HepG2 (cell line): ENCODE measurements around the gene EHBP1. TPM values are rescaled to one million over a fixed set of nuclear protein-coding genes. Genes with fewer than 3 reads are reported as not detected.

Experiments used
- ARHGAP35 ChIP-seq: sonication (generic); formaldehyde crosslinking; IDR thresholded peaks from 2 replicates; pipeline ENCODE4 v1.9.0; 2022; ENCODE audit warnings: mild to moderate bottlenecking, inconsistent platforms, moderate library complexity, missing genetic modification reagents, borderline replicate concordance
- ARNTL ChIP-seq: sonication (generic); formaldehyde crosslinking; IDR thresholded peaks from 2 replicates; pipeline ENCODE4 v1.4.0; 2020; ENCODE audit warnings: mild to moderate bottlenecking, missing genetic modification reagents
- GPN1 ChIP-seq: sonication (generic); formaldehyde crosslinking; IDR thresholded peaks from 2 replicates; pipeline ENCODE4 v1.5.1; 2020; ENCODE audit warnings: missing genetic modification reagents, borderline replicate concordance
- JARID2 ChIP-seq: sonication (generic); formaldehyde crosslinking; IDR thresholded peaks from 2 replicates; pipeline ENCODE4 v1.8.1; 2023; ENCODE audit warnings: missing genetic modification reagents, inconsistent platforms; ENCODE audit not compliant: insufficient replicate concordance
- KLF13 ChIP-seq: sonication (generic); formaldehyde crosslinking; IDR thresholded peaks from 2 replicates; pipeline ENCODE4 v1.4.0; 2020; ENCODE audit warnings: mild to moderate bottlenecking, missing genetic modification reagents
- MAFK ChIP-seq, 2 experiments: IDR thresholded peaks in 1 of 2; conservative IDR thresholded peaks in 1 of 2; 2 replicates each; pipeline ENCODE4 v1.6.1; 2011; ENCODE audit warnings: improper control_type of control experiment in 2 of 2, low read length in 2 of 2
- NCOA2 ChIP-seq: sonication (generic); formaldehyde crosslinking; IDR thresholded peaks from 2 replicates; pipeline ENCODE4 v1.8.0; 2022; ENCODE audit warnings: inconsistent platforms
- PHF20 ChIP-seq: sonication (generic); formaldehyde crosslinking; IDR thresholded peaks from 2 replicates; pipeline ENCODE4 v1.5.0; 2020; ENCODE audit warnings: mild to moderate bottlenecking, missing genetic modification reagents
- SMAD9 ChIP-seq: sonication (generic); formaldehyde crosslinking; IDR thresholded peaks from 2 replicates; pipeline ENCODE4 v1.5.1; 2020; ENCODE audit warnings: mild to moderate bottlenecking, missing genetic modification reagents
- TEAD3 ChIP-seq: optimal IDR thresholded peaks from 2 replicates; pipeline ENCODE3; 2016; ENCODE audit warnings: borderline replicate concordance
- WIZ ChIP-seq: sonication (generic); formaldehyde crosslinking; IDR thresholded peaks from 2 replicates; pipeline ENCODE4 v1.5.1; 2020; ENCODE audit warnings: mild to moderate bottlenecking, missing genetic modification reagents
- YEATS2 ChIP-seq: sonication (generic); formaldehyde crosslinking; IDR thresholded peaks from 2 replicates; pipeline ENCODE4 v1.4.0; 2020; ENCODE audit warnings: missing genetic modification reagents, borderline replicate concordance
- ZMAT3 ChIP-seq: sonication (generic); formaldehyde crosslinking; conservative IDR thresholded peaks from 2 replicates; pipeline ENCODE4 v1.7.0; 2021; ENCODE audit warnings: missing genetic modification reagents
- ZNF598 ChIP-seq: sonication (generic); formaldehyde crosslinking; IDR thresholded peaks from 2 replicates; pipeline ENCODE4 v1.5.1; 2020; ENCODE audit warnings: mild to moderate bottlenecking, missing genetic modification reagents, borderline replicate concordance
- ZNF616 ChIP-seq: sonication (generic); formaldehyde crosslinking; IDR thresholded peaks from 2 replicates; pipeline ENCODE4 v1.5.0; 2020; ENCODE audit warnings: low read depth, mild to moderate bottlenecking, missing genetic modification reagents
- ZNF790 ChIP-seq: sonication (generic); formaldehyde crosslinking; IDR thresholded peaks from 2 replicates; pipeline ENCODE4 v1.8.0; 2022; ENCODE audit warnings: missing genetic modification reagents, mild to moderate bottlenecking, borderline replicate concordance
- ZNF841 ChIP-seq: sonication (generic); formaldehyde crosslinking; IDR thresholded peaks from 2 replicates; pipeline ENCODE4 v1.8.1; 2023; ENCODE audit warnings: missing genetic modification reagents, borderline replicate concordance
- polyA plus RNA-seq, 8 experiments: library from polyadenylated mRNA; depleted of rRNA in 3 of 8; stranded (reverse) in 7 of 8; unstranded in 1 of 8; fragments of >200 nt; fragmentation: Illumina TruSeq in 4 of 8; extraction: Trizol in 4 of 8; gene quantifications; 2 replicates each; pipeline versions ENCODE4 v1.2.1 to v1.2.3, GENCODE V29; 2011 to 2016; ENCODE audit warnings: low read depth in 4 of 8, missing spikeins in 1 of 8, mixed read lengths in 1 of 8; ENCODE audit not compliant: insufficient read depth in 1 of 8
- total RNA-seq, 5 experiments: library from RNA; depleted of rRNA; stranded (reverse); fragments of >200 nt; fragmentation: Illumina TruSeq; extraction: Trizol; gene quantifications; 2 replicates each; pipeline ENCODE4 v1.2.3, GENCODE V29; 2016; ENCODE audit warnings: low read depth in 1 of 5
- TF ChIP-seq, protein P1 (sequence below): sonication (generic); formaldehyde crosslinking; IDR thresholded peaks from 2 replicates; pipeline ENCODE4 v1.8.1; 2023; ENCODE audit warnings: mild to moderate bottlenecking, missing genetic modification reagents, borderline replicate concordance
- TF ChIP-seq, protein P2 (sequence below): sonication (generic); formaldehyde crosslinking; IDR thresholded peaks from 2 replicates; pipeline ENCODE4 v1.5.0; 2020; ENCODE audit warnings: mild to moderate bottlenecking, missing genetic modification reagents, borderline replicate concordance
- TF ChIP-seq, protein P3 (sequence below): IDR thresholded peaks from 2 replicates; pipeline ENCODE4 v1.6.1; 2016; ENCODE audit warnings: mild to moderate bottlenecking, missing biosample characterization, missing genetic modification reagents
- TF ChIP-seq, protein P4 (sequence below): sonication (generic); formaldehyde crosslinking; IDR thresholded peaks from 2 replicates; pipeline ENCODE4 v1.4.0; 2020; ENCODE audit warnings: missing genetic modification reagents, mild to moderate bottlenecking, borderline replicate concordance

EHBP1 gene
- total and polyA plus RNA-seq, 2 of the 13 experiments (the other 11 are each of a cell fraction or from before 2014, with no cell fraction given) = 93.5 to 146 TPM

DNA sequence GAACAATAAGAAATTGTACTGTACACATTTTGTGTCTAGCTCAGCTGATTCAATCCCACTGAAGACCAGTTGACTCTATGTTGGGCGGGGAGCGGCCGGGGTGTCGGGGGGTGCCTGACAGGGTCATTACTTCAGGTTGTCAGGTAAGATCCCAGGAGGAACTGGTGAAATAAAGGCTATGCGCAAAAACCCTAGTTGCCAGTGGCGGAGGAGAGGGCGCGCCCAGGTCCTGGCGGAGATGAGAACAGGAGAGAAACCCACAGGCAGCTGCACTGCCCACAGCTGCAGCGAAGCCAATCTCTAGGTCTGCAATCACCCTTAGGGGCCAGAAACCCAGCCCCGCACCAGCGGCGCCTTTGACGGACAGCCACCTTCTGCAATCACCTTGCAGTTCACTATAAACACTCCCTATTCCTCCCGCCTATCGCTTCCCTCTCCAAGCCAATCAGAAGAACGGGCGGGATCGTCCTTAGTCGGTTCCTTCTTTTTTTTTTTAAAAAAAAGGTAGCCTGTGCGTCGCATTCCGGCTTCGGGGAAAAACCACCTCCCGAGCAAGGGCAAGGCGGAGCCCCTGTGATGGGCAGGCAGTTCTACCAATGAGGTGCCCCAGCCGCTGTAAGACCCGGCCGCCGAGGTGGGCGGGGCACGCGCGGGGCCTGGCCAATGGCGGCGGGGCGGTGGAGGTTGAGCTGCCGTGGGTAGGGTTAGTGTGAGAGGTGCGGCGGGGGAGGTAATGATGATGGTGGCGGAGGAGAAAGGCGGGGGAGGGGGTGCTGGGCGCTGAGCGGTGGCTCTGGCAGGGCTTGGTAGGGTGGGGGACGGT lies at the start of gene EHBP1 (continued):
- TF ChIP-seq, protein P1, sequence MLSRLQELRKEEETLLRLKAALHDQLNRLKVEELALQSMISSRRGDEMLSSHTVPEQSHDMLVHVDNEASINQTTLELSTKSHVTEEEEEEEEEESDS (CRISPR knock-in tag) = no peak
- TF ChIP-seq JARID2 (CRISPR knock-in tag) (no peak), WIZ (no peak), ARNTL (CRISPR knock-in tag) (no peak), MAFK (conservative IDR thresholded peaks at IDR 0.05 in 1 of 2, IDR thresholded peaks at IDR 0.05 in 1 of 2; ENCODE audit: low read length in 2 of 2) (peak; percentile 43 to 61; a peak in 2 of 4 replicates), ZNF598 (CRISPR knock-in tag) (peak; percentile 58; the same call in 1 of the 2 replicates), NCOA2 (CRISPR knock-in tag) (peak; percentile 10; the same call in 1 of the 2 replicates), ZNF790 (CRISPR knock-in tag) (no peak), ZMAT3 (CRISPR knock-in tag) (no peak), KLF13 (CRISPR knock-in tag) (no peak), GPN1 (CRISPR knock-in tag) (no peak), ARHGAP35 (CRISPR knock-in tag) (peak; percentile 33; the same call in 1 of the 2 replicates), ZNF841 (no peak), SMAD9 (CRISPR knock-in tag) (no peak), TEAD3 (CRISPR knock-in tag) (peak; percentile 91), ZNF616 (CRISPR knock-in tag) (0 out of 2 replicates have a peak, but pooled peaks have one; percentile 27), PHF20 (CRISPR knock-in tag) (peak; percentile 62), YEATS2 (CRISPR knock-in tag) (no peak; the same call in 1 of the 2 replicates)
- TF ChIP-seq, protein P2, sequence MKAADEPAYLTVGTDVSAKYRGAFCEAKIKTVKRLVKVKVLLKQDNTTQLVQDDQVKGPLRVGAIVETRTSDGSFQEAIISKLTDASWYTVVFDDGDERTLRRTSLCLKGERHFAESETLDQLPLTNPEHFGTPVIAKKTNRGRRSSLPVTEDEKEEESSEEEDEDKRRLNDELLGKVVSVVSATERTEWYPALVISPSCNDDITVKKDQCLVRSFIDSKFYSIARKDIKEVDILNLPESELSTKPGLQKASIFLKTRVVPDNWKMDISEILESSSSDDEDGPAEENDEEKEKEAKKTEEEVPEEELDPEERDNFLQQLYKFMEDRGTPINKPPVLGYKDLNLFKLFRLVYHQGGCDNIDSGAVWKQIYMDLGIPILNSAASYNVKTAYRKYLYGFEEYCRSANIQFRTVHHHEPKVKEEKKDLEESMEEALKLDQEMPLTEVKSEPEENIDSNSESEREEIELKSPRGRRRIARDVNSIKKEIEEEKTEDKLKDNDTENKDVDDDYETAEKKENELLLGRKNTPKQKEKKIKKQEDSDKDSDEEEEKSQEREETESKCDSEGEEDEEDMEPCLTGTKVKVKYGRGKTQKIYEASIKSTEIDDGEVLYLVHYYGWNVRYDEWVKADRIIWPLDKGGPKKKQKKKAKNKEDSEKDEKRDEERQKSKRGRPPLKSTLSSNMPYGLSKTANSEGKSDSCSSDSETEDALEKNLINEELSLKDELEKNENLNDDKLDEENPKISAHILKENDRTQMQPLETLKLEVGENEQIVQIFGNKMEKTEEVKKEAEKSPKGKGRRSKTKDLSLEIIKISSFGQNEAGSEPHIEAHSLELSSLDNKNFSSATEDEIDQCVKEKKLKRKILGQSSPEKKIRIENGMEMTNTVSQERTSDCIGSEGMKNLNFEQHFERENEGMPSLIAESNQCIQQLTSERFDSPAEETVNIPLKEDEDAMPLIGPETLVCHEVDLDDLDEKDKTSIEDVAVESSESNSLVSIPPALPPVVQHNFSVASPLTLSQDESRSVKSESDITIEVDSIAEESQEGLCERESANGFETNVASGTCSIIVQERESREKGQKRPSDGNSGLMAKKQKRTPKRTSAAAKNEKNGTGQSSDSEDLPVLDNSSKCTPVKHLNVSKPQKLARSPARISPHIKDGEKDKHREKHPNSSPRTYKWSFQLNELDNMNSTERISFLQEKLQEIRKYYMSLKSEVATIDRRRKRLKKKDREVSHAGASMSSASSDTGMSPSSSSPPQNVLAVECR (CRISPR knock-in tag) = peak; percentile 40; the same call in 1 of the 2 replicates
- TF ChIP-seq, protein P3, sequence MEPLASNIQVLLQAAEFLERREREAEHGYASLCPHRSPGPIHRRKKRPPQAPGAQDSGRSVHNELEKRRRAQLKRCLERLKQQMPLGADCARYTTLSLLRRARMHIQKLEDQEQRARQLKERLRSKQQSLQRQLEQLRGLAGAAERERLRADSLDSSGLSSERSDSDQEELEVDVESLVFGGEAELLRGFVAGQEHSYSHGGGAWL (CRISPR knock-in tag) = peak; percentile 73; the same call in 1 of the 2 replicates
- TF ChIP-seq, protein P4, sequence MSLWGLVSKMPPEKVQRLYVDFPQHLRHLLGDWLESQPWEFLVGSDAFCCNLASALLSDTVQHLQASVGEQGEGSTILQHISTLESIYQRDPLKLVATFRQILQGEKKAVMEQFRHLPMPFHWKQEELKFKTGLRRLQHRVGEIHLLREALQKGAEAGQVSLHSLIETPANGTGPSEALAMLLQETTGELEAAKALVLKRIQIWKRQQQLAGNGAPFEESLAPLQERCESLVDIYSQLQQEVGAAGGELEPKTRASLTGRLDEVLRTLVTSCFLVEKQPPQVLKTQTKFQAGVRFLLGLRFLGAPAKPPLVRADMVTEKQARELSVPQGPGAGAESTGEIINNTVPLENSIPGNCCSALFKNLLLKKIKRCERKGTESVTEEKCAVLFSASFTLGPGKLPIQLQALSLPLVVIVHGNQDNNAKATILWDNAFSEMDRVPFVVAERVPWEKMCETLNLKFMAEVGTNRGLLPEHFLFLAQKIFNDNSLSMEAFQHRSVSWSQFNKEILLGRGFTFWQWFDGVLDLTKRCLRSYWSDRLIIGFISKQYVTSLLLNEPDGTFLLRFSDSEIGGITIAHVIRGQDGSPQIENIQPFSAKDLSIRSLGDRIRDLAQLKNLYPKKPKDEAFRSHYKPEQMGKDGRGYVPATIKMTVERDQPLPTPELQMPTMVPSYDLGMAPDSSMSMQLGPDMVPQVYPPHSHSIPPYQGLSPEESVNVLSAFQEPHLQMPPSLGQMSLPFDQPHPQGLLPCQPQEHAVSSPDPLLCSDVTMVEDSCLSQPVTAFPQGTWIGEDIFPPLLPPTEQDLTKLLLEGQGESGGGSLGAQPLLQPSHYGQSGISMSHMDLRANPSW (CRISPR knock-in tag) = no peak; the same call in 1 of the 2 replicates
